Measurements from ENCODE around the gene ZNF446.
"Not testable (repeated sequence)": the region's sequence is repeated elsewhere in the genome, so short reads cannot be mapped to it uniquely, and the experiment has no call there.

Gene ZNF446

GRCh38 chr19:58477871-58478270 lies 1.7 kb downstream of the ZNF446 start:
- no peaks in the 10 kb centered on the region for H3K27me3 Mint-ChIP-seq
- ATAC-seq: no peak
- no peaks in the 10 kb centered on the region for H3K9me3 Mint-ChIP-seq
- DNase-seq: no peak
- no peak overlapping the region for H3K4me3 Mint-ChIP-seq
- H3K27ac Mint-ChIP-seq: no peak overlapping the region
- peaks cover 2% of the 10 kb centered on the region for H3K36me3 Mint-ChIP-seq (ENCODE audit: low read depth)
- H3K4me1 Mint-ChIP-seq: peaks cover 30% of the 10 kb centered on the region

GRCh38 chr19:58479303-58479702 lies 3.2 kb downstream of the ZNF446 start:
- Mint-ChIP-seq H3K36me3 (ENCODE audit: low read depth) (peaks cover 2% of the 10 kb centered on the region), H3K27me3 (no peaks in the 10 kb centered on the region), H3K4me3 (no peak overlapping the region), H3K9me3 (no peaks in the 10 kb centered on the region), H3K4me1 (peaks cover 25% of the 10 kb centered on the region), H3K27ac (no peak overlapping the region)
- no peak for ATAC-seq
- DNase-seq: no peak

- DNase-seq: no peak
- Mint-ChIP-seq H3K27ac (no peak overlapping the region), H3K36me3 (ENCODE audit: low read depth) (peaks cover 2% of the 10 kb centered on the region), H3K4me1 (peaks cover 20% of the 10 kb centered on the region), H3K4me3 (no peak overlapping the region), H3K27me3 (no peaks in the 10 kb centered on the region), H3K9me3 (no peaks in the 10 kb centered on the region)
- no peak for ATAC-seq
These were observed 3.8 kb downstream of the ZNF446 start for GRCh38 chr19:58479736-58480480.

GRCh38 chr19:58480481-58480830 lies 4.3 kb downstream of the ZNF446 start:
- no peaks in the 10 kb centered on the region for H3K9me3 Mint-ChIP-seq
- H3K4me3 Mint-ChIP-seq: no peak overlapping the region
- H3K36me3 Mint-ChIP-seq (ENCODE audit: low read depth): peaks cover 2% of the 10 kb centered on the region
- DNase-seq: no peak
- H3K4me1 Mint-ChIP-seq: peaks cover 15% of the 10 kb centered on the region
- ATAC-seq: no peak
- H3K27ac Mint-ChIP-seq: no peak overlapping the region
- no peaks in the 10 kb centered on the region for H3K27me3 Mint-ChIP-seq

- Mint-ChIP-seq H3K36me3 (ENCODE audit: low read depth) (peaks cover 2% of the 10 kb centered on the region), H3K27me3 (no peaks in the 10 kb centered on the region), H3K27ac (no peak overlapping the region), H3K4me3 (no peak overlapping the region), H3K9me3 (no peaks in the 10 kb centered on the region), H3K4me1 (peaks cover 12% of the 10 kb centered on the region)
- DNase-seq (no peak), ATAC-seq (no peak)
These were observed 4.7 kb downstream of the ZNF446 start for GRCh38 chr19:58480831-58481230.

GRCh38 chr19:58482372-58482771 lies 6.2 kb downstream of the ZNF446 start:
- DNase-seq: no peak
- Mint-ChIP-seq H3K4me1 (peaks cover 3% of the 10 kb centered on the region), H3K36me3 (ENCODE audit: low read depth) (peaks cover 2% of the 10 kb centered on the region), H3K27ac (no peak overlapping the region), H3K27me3 (no peaks in the 10 kb centered on the region), H3K4me3 (no peak overlapping the region), H3K9me3 (no peaks in the 10 kb centered on the region)
- ATAC-seq: no peak

- Mint-ChIP-seq H3K27me3 (no peaks in the 10 kb centered on the region), H3K36me3 (ENCODE audit: low read depth) (peaks cover 2% of the 10 kb centered on the region), H3K27ac (no peak overlapping the region), H3K4me3 (no peak overlapping the region), H3K9me3 (no peaks in the 10 kb centered on the region), H3K4me1 (peaks cover 1% of the 10 kb centered on the region)
- ATAC-seq: no peak
- no peak for DNase-seq
These were observed 7.6 kb downstream of the ZNF446 start for GRCh38 chr19:58483776-58484175.

- not testable (repeated sequence) for H3K4me1 Mint-ChIP-seq; H3K27me3 Mint-ChIP-seq; DNase-seq; H3K9me3 Mint-ChIP-seq; H3K4me3 Mint-ChIP-seq; ATAC-seq; H3K36me3 Mint-ChIP-seq (ENCODE audit: low read depth); H3K27ac Mint-ChIP-seq
These were observed 8.2 kb downstream of the ZNF446 start for GRCh38 chr19:58484349-58484748.

GRCh38 chr19:58491393-58491792 lies 15.2 kb downstream of the ZNF446 start:
- no peak overlapping the region for H3K4me3 Mint-ChIP-seq
- peaks cover 10% of the 10 kb centered on the region for H3K4me1 Mint-ChIP-seq
- no peak overlapping the region for H3K27ac Mint-ChIP-seq
- DNase-seq (no peak), ATAC-seq (no peak)
- no peaks in the 10 kb centered on the region for H3K27me3 Mint-ChIP-seq
- peaks cover 6% of the 10 kb centered on the region for H3K36me3 Mint-ChIP-seq (ENCODE audit: low read depth)
- no peaks in the 10 kb centered on the region for H3K9me3 Mint-ChIP-seq

GRCh38 chr19:58492265-58492664 lies 16.1 kb downstream of the ZNF446 start:
- ATAC-seq (no peak), DNase-seq (no peak)
- Mint-ChIP-seq H3K27ac (no peak overlapping the region), H3K36me3 (ENCODE audit: low read depth) (peaks cover 6% of the 10 kb centered on the region), H3K4me1 (peaks cover 14% of the 10 kb centered on the region), H3K4me3 (no peak overlapping the region), H3K9me3 (no peaks in the 10 kb centered on the region), H3K27me3 (no peaks in the 10 kb centered on the region)

GRCh38 chr19:58497634-58498170 lies 21.6 kb downstream of the ZNF446 start:
- Mint-ChIP-seq H3K9me3 (peaks cover 5% of the 10 kb centered on the region), H3K4me3 (peak overlapping the region; percentile 95), H3K36me3 (ENCODE audit: low read depth) (peaks cover 6% of the 10 kb centered on the region), H3K27me3 (no peaks in the 10 kb centered on the region), H3K27ac (peak overlapping the region; percentile 12), H3K4me1 (peaks cover 23% of the 10 kb centered on the region)
- DNase-seq (no peak), ATAC-seq (no peak)

- peaks cover 6% of the 10 kb centered on the region for H3K36me3 Mint-ChIP-seq (ENCODE audit: low read depth)
- H3K4me3 Mint-ChIP-seq: peak overlapping the region; percentile 95
- H3K27ac Mint-ChIP-seq: peak overlapping the region; percentile 95
- DNase-seq: no peak
- peaks cover 23% of the 10 kb centered on the region for H3K4me1 Mint-ChIP-seq
- no peaks in the 10 kb centered on the region for H3K27me3 Mint-ChIP-seq
- H3K9me3 Mint-ChIP-seq: peaks cover 5% of the 10 kb centered on the region
- no peak for ATAC-seq
These were observed 22.3 kb downstream of the ZNF446 start for GRCh38 chr19:58498316-58499020.

- H3K27ac Mint-ChIP-seq: peak overlapping the region; percentile 95
- H3K4me1 Mint-ChIP-seq: peaks cover 23% of the 10 kb centered on the region
- peaks cover 6% of the 10 kb centered on the region for H3K36me3 Mint-ChIP-seq (ENCODE audit: low read depth)
- DNase-seq: peak; percentile 99
- H3K4me3 Mint-ChIP-seq: peak overlapping the region; percentile 95
- peak; percentile 98 for ATAC-seq
- peaks cover 5% of the 10 kb centered on the region for H3K9me3 Mint-ChIP-seq
- no peaks in the 10 kb centered on the region for H3K27me3 Mint-ChIP-seq
These were observed 23.1 kb downstream of the ZNF446 start for GRCh38 chr19:58499021-58499927.

GRCh38 chr19:58500242-58500641 lies 24.1 kb downstream of the ZNF446 start:
- Mint-ChIP-seq H3K36me3 (ENCODE audit: low read depth) (peaks cover 6% of the 10 kb centered on the region), H3K27ac (no peak overlapping the region), H3K4me3 (peak overlapping the region; percentile 95), H3K9me3 (peaks cover 5% of the 10 kb centered on the region), H3K4me1 (peaks cover 23% of the 10 kb centered on the region), H3K27me3 (no peaks in the 10 kb centered on the region)
- DNase-seq (no peak), ATAC-seq (no peak)

Data from activated naive CD8-positive, alpha-beta T cell treated with anti-CD3 and anti-CD28 coated beads, Interleukin-2, amount 50 U/mL, for 24 hours (primary cell).